ENCODE data around the gene TNK2. TPM values are rescaled to one million over a fixed set of nuclear protein-coding genes. Genes with fewer than 3 reads are reported as not detected.

Gene TNK2
- total RNA-seq, 6 experiments from 2014 or later: 29.6 to 46.1 (median 35.1) TPM

- DNase-seq: no peak
- Mint-ChIP-seq H3K27ac (no peak overlapping the region), H3K4me1 (ENCODE audit: low read depth) (peaks cover 12% of the 10 kb centered on the region), H3K9me3 (no peaks in the 10 kb centered on the region), H3K27me3 (ENCODE audit: insufficient read depth) (peaks cover 4% of the 10 kb centered on the region), H3K4me3 (no peak overlapping the region), H3K36me3 (ENCODE audit: low read depth) (peaks cover 8% of the 10 kb centered on the region)
- no peak for TF ChIP-seq CTCF (IDR thresholded peaks at IDR 0.05)
Measured at GRCh38 chr3:195884691-195885035, 23.7 kb downstream of the TNK2 start.

GRCh38 chr3:195883801-195884200, 24.6 kb downstream of the TNK2 start:
- H3K4me1 Mint-ChIP-seq (ENCODE audit: low read depth): peaks cover 12% of the 10 kb centered on the region
- peaks cover 4% of the 10 kb centered on the region for H3K27me3 Mint-ChIP-seq (ENCODE audit: insufficient read depth)
- no peak for TF ChIP-seq CTCF (IDR thresholded peaks at IDR 0.05)
- H3K4me3 Mint-ChIP-seq: no peak overlapping the region
- peaks cover 8% of the 10 kb centered on the region for H3K36me3 Mint-ChIP-seq (ENCODE audit: low read depth)
- no peaks in the 10 kb centered on the region for H3K9me3 Mint-ChIP-seq
- H3K27ac Mint-ChIP-seq: no peak overlapping the region
- no peak for DNase-seq

GRCh38 chr3:195883160-195883559, 25.2 kb downstream of the TNK2 start:
- H3K4me3 Mint-ChIP-seq: no peak overlapping the region
- no peak for TF ChIP-seq CTCF (IDR thresholded peaks at IDR 0.05)
- H3K27me3 Mint-ChIP-seq (ENCODE audit: insufficient read depth): peaks cover 3% of the 10 kb centered on the region
- H3K36me3 Mint-ChIP-seq (ENCODE audit: low read depth): peaks cover 6% of the 10 kb centered on the region
- no peak for DNase-seq
- H3K27ac Mint-ChIP-seq: no peak overlapping the region
- H3K4me1 Mint-ChIP-seq (ENCODE audit: low read depth): peaks cover 12% of the 10 kb centered on the region
- H3K9me3 Mint-ChIP-seq: no peaks in the 10 kb centered on the region

GRCh38 chr3:195882002-195882441, 26.3 kb downstream of the TNK2 start:
- Mint-ChIP-seq H3K4me3 (no peak overlapping the region), H3K27ac (no peak overlapping the region), H3K36me3 (ENCODE audit: low read depth) (no peaks in the 10 kb centered on the region; the same call in none of the 2 replicates), H3K27me3 (ENCODE audit: insufficient read depth) (peaks cover 3% of the 10 kb centered on the region), H3K4me1 (ENCODE audit: low read depth) (peaks cover 12% of the 10 kb centered on the region), H3K9me3 (no peaks in the 10 kb centered on the region)
- TF ChIP-seq CTCF (IDR thresholded peaks at IDR 0.05): no peak
- DNase-seq: no peak

GRCh38 chr3:195881276-195881988, 26.9 kb downstream of the TNK2 start:
- H3K36me3 Mint-ChIP-seq (ENCODE audit: low read depth): no peaks in the 10 kb centered on the region; the same call in none of the 2 replicates
- no peak for DNase-seq
- H3K27me3 Mint-ChIP-seq (ENCODE audit: insufficient read depth): peaks cover 3% of the 10 kb centered on the region
- no peak overlapping the region for H3K4me3 Mint-ChIP-seq
- no peak overlapping the region for H3K27ac Mint-ChIP-seq
- TF ChIP-seq CTCF (IDR thresholded peaks at IDR 0.05): no peak
- H3K4me1 Mint-ChIP-seq (ENCODE audit: low read depth): peaks cover 10% of the 10 kb centered on the region
- no peaks in the 10 kb centered on the region for H3K9me3 Mint-ChIP-seq
